Measurements from ENCODE around the gene STYXL1. TPM values are rescaled to one million over a fixed set of nuclear protein-coding genes. Genes with fewer than 3 reads are reported as not detected.

The STYXL1 gene
- total RNA-seq, result 21.7 and 25.4 TPM in 2 replicates

GRCh38 chr7:76047811-76048667, at the start of gene STYXL1, which contains the start of gene MDH2:
Gene STYXL1, minus strand, starts transcription at chr7:76048000. Its CDS starts 17,477 bp downstream, at chr7:76030523.
Gene MDH2, plus strand, starts transcription at chr7:76048106. Its CDS starts 55 bp downstream, at chr7:76048161.

GRCh38 chr7:75994388-75995051, 53.3 kb downstream of the STYXL1 start, which contains the start of gene TMEM120A:
Gene TMEM120A, minus strand, starts transcription at chr7:75994595. Its CDS starts 25 bp downstream, at chr7:75994570.

Other genes starting within 250 kb of the STYXL1 start
- not detected in 2 replicates for gene CCL24, start 234.2 kb downstream of the STYXL1 start, total RNA-seq
- gene RHBDD2, start 169.0 kb downstream of the STYXL1 start, total RNA-seq, result 11.1 and 13.9 TPM in 2 replicates
- gene POR, start 132.8 kb downstream of the STYXL1 start, total RNA-seq, result 90.2 and 95.1 TPM in 2 replicates
- gene TMEM120A, start 53.4 kb downstream of the STYXL1 start, total RNA-seq, result 52.0 and 106 TPM in 2 replicates
- gene MDH2, start 106 bp upstream of the STYXL1 start, total RNA-seq, result 26.8 and 29.4 TPM in 2 replicates
- gene SRRM3, start 153.9 kb upstream of the STYXL1 start, total RNA-seq, result 1.7 and 2.8 TPM in 2 replicates

Measured in dermis lymphatic vessel endothelial cell (primary cell).